8988T (cell line): ENCODE data around the gene RAC3.

ENCODE experiments used
- DNase-seq: peaks from one replicate; pipeline ENCODE4 v3.0.0; 2011

Gene RAC3

GRCh38 chr17:81999976-82000802, 31.3 kb upstream of the RAC3 start:
- no peak for DNase-seq

GRCh38 chr17:82000803-82001570, 30.5 kb upstream of the RAC3 start:
- DNase-seq: no peak

- DNase-seq: no peak
Observed at GRCh38 chr17:82001571-82002056, 29.9 kb upstream of the RAC3 start.

- DNase-seq: peak; percentile 87
Observed at GRCh38 chr17:82003411-82004381, 27.8 kb upstream of the RAC3 start.

GRCh38 chr17:82004517-82005455, 26.7 kb upstream of the RAC3 start:
- no peak for DNase-seq

GRCh38 chr17:82005701-82006348, 25.7 kb upstream of the RAC3 start:
- no peak for DNase-seq

- DNase-seq: no peak
Observed at GRCh38 chr17:82006468-82007227, 24.8 kb upstream of the RAC3 start.

- DNase-seq: no peak
Observed at GRCh38 chr17:82007228-82007494, 24.3 kb upstream of the RAC3 start.

GRCh38 chr17:82007495-82008257, 23.8 kb upstream of the RAC3 start:
- DNase-seq: no peak

- DNase-seq: no peak
Observed at GRCh38 chr17:82008258-82008940, 23.1 kb upstream of the RAC3 start.

- DNase-seq: no peak
Observed at GRCh38 chr17:82008941-82009405, 22.5 kb upstream of the RAC3 start.

- DNase-seq: no peak
Observed at GRCh38 chr17:82009413-82009812, 22.1 kb upstream of the RAC3 start.

- no peak for DNase-seq
Observed at GRCh38 chr17:82010575-82011525, 20.6 kb upstream of the RAC3 start.

GRCh38 chr17:82011617-82012187, 19.8 kb upstream of the RAC3 start:
- no peak for DNase-seq

GRCh38 chr17:82012261-82012639, 19.2 kb upstream of the RAC3 start:
- DNase-seq: no peak

GRCh38 chr17:82012640-82013295, 18.7 kb upstream of the RAC3 start:
- DNase-seq: no peak

GRCh38 chr17:82013341-82013740, 18.1 kb upstream of the RAC3 start:
- no peak for DNase-seq
